ENCODE results near the gene INTS3.
"Not testable (repeated sequence)": the region's sequence is repeated elsewhere in the genome, so short reads cannot be mapped to it uniquely, and the experiment has no call there.

INTS3 gene

DNA sequence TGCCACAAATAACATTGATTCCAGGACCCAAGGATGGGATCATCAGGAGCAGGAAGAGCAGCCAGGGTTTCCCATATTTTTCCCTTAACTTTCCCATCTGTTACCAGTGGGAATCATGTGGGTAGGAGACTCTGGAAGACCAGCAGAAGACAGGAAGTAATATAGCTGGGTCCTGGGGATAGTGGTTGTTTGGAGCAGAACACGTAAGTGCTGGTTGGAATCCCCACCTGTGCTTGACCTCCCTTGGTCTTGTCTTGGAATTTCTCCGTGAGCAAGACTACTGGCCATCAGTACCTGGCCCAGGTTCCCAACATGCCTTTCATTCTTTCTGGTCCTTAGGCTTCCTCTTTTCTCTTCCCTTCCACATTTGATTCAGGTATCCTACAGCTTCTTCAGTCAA lies 26.4 kb downstream of the INTS3 start:
- TF ChIP-seq, protein P1, sequence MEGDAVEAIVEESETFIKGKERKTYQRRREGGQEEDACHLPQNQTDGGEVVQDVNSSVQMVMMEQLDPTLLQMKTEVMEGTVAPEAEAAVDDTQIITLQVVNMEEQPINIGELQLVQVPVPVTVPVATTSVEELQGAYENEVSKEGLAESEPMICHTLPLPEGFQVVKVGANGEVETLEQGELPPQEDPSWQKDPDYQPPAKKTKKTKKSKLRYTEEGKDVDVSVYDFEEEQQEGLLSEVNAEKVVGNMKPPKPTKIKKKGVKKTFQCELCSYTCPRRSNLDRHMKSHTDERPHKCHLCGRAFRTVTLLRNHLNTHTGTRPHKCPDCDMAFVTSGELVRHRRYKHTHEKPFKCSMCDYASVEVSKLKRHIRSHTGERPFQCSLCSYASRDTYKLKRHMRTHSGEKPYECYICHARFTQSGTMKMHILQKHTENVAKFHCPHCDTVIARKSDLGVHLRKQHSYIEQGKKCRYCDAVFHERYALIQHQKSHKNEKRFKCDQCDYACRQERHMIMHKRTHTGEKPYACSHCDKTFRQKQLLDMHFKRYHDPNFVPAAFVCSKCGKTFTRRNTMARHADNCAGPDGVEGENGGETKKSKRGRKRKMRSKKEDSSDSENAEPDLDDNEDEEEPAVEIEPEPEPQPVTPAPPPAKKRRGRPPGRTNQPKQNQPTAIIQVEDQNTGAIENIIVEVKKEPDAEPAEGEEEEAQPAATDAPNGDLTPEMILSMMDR (IDR thresholded peaks at IDR 0.05; ENCODE audit: low read depth, low read length), result no peak
- in situ Hi-C loops (cut with HindIII; ENCODE audit: low sequenced_read_pairs), result no loop called here
- H3K4me3 ChIP-seq (ENCODE audit: low read depth, low read length), result no peak overlapping the region
- no peak for DNase-seq (ENCODE audit: low read depth, low spot score)

DNA sequence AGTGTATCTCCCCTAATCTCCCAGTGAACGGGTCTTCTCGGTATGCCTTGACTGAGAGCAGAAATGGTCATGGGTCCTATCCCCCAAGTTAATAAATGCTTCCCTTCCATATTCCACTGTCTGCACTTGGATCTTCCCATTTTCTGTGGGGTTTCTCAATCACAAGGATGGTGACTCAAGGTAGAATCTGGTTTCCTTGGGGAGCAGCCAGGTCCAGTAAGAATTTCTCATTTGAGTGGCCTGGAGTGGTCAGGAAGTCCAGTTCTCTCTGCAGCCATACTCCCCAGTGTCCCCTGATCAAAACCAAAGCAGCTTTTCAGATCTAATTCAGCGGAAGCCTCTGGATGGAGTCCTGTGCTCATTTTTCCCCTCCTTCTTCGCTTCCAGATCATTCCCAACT lies 32.6 kb downstream of the INTS3 start:
- H3K4me3 ChIP-seq (ENCODE audit: low read depth, low read length), result no peak overlapping the region
- TF ChIP-seq, protein P1 (IDR thresholded peaks at IDR 0.05; ENCODE audit: low read depth, low read length), result no peak
- DNase-seq (ENCODE audit: low read depth, low spot score), result no peak
- in situ Hi-C loops (cut with HindIII; ENCODE audit: low sequenced_read_pairs), result no loop called here

DNA sequence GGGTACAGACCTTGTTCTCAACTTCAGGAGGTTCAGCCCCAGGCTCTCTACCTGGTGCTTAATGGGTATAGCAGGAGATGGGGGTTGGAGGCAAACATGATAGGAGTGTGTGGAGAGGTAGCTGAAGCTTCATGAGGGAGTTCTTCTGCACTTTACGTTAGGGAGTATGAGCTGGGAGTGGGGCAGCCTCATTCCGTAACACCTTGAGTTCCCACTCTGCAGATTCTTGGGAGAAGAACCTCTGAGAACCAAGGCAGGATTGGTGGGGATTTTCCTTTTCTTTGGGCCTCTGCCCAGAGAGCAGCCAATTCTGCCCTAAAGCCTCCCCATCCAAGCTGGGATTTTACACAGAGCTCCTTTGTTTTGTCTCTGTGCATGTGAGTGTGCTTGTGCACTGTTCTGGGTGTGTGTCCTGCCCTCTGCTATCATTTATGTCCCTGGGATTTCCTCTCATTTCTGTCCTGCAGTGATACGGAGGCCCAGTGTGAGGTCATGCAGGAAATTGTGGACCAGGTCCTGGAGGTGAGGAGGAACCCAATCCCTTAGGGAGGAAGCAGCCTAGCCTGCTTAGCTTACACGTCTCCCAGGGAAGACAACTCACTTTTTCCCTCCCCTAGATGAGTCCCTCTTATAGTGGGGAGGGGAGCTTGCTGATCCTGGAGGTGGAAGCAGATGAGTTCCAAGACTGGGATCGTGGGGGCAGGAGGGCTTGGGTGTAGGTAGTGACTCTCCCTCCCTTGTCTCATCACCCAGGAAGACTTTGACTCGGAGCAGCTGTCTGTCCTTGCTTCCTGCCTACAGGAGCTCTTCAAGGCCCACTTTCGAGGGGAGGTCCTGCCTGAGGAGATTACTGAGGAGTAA lies 35.7 kb downstream of the INTS3 start:
- in situ Hi-C loops (cut with HindIII; ENCODE audit: low sequenced_read_pairs), result no loop called here
- DNase-seq (ENCODE audit: low read depth, low spot score), result no peak
- H3K4me3 ChIP-seq (ENCODE audit: low read depth, low read length), result no peak overlapping the region
- TF ChIP-seq, protein P1 (IDR thresholded peaks at IDR 0.05; ENCODE audit: low read depth, low read length), result no peak

DNA sequence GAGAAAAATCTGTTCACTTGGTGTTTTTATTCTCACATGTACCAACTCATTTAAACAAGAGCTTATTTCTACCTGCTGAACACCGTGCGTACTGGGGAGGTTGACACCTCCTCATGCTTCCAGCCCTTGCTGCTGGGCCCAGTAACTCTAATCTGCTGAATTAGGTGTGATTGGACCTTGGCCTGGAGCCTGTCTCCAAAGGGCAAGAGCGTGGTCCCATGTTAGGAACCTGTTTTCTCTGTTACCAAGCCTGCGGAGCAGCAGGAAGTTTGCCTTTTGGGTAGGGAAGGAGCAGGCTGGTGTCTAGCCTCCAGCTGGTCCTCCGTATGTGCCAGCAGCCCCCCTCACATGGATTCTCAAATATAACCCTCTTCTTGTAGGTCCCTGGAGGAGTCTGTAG lies 36.5 kb downstream of the INTS3 start:
- no peak for DNase-seq (ENCODE audit: low read depth, low spot score)
- H3K4me3 ChIP-seq (ENCODE audit: low read depth, low read length), result no peak overlapping the region
- TF ChIP-seq, protein P1 (IDR thresholded peaks at IDR 0.05; ENCODE audit: low read depth, low read length), result no peak
- in situ Hi-C loops (cut with HindIII; ENCODE audit: low sequenced_read_pairs), result no loop called here

DNA sequence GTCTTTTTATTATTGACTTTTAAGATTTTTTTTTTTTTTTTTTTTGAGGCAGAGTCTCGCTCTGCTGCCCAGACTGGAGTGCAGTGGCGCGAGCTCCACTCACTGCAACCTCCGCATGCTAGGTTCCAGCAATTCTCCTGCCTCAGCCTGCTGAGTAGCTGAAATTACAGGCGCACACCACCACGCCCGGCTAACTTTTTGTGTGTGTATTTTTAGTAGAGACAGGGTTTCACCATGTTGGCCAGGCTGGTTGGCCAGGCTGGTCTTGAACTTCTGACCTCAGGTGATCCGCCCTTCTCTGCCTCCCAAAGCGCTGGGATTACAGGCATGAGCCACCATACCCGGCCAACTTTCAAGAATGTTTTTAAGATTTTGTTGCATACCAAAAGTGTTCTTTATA lies 38.8 kb downstream of the INTS3 start:
- in situ Hi-C loops (cut with HindIII; ENCODE audit: low sequenced_read_pairs); DNase-seq (ENCODE audit: low read depth, low spot score): not testable (repeated sequence)

DNA sequence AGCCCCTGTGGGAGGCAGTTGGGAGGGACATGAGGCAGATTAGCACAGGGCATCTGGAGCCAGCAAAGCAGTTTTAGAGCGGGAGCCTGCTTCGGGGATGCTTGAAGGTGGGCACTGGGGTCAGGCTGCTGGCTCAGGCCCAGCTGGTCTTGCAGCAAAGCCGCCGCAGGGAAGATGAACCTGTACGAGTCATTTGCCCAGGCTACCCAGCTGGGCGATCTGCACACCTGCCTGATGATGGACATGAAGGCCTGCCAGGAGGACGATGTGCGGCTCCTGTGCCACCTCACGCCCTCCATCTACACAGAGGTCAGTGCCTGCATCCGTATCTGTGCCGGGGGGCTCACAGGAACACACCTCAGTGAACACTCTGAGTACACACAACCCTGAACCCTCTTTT lies 39.7 kb downstream of the INTS3 start:
- in situ Hi-C loops (cut with HindIII; ENCODE audit: low sequenced_read_pairs), result no loop called here
- no peak for DNase-seq (ENCODE audit: low read depth, low spot score)
- H3K4me3 ChIP-seq (ENCODE audit: low read depth, low read length), result no peak overlapping the region
- TF ChIP-seq, protein P1 (IDR thresholded peaks at IDR 0.05; ENCODE audit: low read depth, low read length), result no peak

More for the DNA sequence above, 38.8 kb downstream of the INTS3 start:
- H3K4me3 ChIP-seq (ENCODE audit: low read depth, low read length), result not testable (repeated sequence)

DNA sequence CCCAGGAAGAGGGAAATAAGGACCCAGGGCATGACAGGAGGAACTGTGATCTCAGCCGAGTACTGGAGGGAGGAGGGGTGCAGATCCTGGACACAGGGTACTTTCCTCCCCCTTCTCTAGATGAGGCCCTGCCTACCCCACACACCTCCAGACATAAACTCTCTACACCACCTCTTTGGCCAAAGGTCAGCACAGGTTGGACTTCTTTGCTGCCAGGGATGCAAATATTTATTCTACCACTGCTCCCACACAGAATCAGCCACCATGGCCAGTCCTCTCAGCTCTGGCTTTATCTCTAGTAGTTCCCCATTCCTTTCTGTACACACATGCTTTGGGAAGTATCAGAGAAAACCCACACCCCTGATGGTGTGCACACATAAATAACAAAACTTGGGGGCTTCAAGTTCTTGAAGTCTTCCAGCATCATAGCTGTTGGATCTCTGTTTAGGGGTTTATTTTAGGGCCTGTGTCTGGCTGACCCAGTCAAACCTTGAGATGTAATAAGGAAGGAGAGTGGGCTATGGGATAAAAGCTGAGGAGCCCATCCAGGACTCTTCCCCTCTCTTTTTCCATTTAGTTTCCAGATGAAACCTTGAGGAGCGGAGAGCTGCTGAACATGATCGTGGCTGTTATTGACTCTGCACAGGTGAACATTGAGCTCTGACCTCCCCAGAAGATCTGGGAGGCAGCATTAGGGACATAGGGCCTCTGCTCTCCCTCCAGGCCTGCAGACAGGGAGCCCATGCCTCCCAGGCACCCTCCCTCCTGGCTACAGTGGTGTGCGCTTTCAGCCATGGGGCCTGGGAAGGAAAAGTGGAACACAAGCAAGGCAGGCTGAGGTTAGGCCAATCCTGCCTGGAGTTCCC lies 40.7 kb downstream of the INTS3 start:
- TF ChIP-seq, protein P1 (IDR thresholded peaks at IDR 0.05; ENCODE audit: low read depth, low read length), result no peak
- DNase-seq (ENCODE audit: low read depth, low spot score), result no peak
- H3K4me3 ChIP-seq (ENCODE audit: low read depth, low read length), result no peak overlapping the region
- in situ Hi-C loops (cut with HindIII; ENCODE audit: low sequenced_read_pairs), result no loop called here

Data from astrocyte of the spinal cord (primary cell).